ENCODE measurements around the gene IDI1.
"Not testable (repeated sequence)": the region's sequence is repeated elsewhere in the genome, so short reads cannot be mapped to it uniquely, and the experiment has no call there.

IDI1 gene

DNA sequence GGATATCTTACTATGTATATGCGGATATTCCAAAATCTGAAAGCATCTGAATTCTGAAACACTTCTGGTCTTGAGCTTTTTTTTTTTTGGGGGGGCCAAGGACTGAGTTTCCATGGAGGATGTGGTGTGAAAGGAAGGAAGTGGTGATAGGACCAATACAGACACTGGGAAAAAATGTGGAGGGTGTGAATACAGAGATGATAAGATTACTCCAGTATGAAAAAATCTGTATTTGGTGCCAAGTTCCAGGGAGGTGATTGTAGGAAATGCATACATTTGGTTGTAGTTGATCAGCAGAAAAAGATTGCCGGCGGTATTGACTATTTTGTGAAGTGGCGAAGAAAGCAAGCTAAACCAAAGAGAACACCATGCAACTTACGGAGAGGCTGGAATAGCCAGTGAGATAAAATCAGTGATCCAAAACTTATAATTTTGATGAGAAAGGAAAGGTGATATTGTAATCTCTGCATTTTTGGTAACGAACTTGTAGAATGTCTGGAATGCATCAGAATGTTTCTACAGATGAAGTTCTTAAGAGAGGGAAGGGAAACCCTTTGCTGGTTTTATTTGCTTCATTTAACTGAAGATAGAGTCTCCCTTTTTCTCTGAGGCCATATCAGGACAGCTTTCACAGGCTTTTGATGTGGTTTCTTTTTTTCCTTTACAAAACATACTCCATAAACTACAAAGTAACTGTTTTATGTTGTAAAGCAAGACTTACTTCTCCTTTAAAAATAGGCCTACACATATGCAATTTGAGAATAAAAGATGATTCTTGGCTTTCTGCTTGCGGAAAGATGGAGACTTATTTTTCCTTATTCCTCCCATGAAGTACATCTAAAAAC lies 13.2 kb upstream of the IDI1 start:
- no peak for DNase-seq

DNA sequence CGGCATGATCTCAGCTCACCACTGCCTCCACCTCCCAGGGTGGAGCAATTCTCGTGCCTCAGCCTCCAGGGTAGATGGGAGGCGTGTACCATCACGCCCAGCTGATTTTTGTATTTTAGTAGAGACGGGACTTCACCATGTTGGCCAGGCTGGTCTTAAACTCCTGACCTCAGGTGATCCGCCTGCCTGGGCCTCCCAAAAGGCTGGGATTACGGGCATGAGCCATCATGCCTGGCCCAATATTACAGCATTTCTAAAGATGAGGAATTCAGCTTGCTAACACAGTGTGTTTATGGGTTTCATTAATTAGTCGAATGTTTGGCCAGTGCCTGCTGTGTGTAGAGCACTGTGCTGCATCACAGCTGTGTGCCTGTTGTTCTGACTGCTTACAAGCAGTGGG lies 11.0 kb upstream of the IDI1 start:
- no peak for DNase-seq

DNA sequence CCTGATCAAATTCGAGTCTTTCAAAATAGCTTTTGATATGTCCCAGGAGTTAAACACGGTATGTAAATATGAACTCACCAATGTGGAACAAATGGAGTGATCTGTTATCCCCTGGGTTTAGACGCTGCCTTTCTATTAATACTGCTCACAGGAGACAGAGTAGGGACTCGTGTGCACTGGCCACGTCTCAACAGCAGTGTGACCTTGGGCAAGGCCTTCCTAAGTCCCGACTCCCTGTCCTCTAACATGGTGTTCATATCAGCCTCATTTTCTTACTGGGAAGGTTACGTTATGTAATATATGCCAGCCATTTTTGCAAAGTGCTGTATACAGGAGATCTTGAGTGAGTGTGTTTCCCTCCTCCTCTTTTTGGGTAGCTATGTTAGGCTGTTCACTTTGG lies 9.1 kb upstream of the IDI1 start:
- DNase-seq = no peak

DNA sequence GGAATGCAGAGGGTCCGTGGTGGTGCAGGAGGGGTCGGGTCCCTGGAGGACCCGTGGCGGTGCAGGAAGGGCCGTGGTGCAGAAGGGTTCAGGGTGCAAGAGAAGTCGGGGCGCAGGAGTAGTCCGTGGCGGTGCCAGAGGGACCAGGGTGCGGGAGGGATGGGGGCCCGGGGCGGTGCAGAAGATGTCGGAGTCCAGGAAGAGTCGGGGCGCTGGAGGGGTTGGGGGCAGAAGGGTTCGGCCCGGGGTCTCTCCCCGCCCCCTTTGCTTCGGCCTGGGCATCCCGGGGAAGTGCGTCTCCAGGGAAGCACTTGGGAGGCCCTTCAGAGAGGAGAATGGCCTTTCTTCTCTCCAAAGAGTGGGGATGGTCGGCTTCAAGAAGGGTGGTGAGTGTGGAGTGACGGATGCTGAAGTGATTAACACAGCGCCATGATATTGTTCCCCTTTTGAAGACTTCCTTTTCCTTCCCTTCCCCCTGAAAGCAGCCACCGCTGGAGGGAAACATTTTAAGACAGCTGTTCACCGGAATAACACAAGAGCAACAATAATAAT lies 8.3 kb upstream of the IDI1 start:
- DNase-seq = no peak

DNA sequence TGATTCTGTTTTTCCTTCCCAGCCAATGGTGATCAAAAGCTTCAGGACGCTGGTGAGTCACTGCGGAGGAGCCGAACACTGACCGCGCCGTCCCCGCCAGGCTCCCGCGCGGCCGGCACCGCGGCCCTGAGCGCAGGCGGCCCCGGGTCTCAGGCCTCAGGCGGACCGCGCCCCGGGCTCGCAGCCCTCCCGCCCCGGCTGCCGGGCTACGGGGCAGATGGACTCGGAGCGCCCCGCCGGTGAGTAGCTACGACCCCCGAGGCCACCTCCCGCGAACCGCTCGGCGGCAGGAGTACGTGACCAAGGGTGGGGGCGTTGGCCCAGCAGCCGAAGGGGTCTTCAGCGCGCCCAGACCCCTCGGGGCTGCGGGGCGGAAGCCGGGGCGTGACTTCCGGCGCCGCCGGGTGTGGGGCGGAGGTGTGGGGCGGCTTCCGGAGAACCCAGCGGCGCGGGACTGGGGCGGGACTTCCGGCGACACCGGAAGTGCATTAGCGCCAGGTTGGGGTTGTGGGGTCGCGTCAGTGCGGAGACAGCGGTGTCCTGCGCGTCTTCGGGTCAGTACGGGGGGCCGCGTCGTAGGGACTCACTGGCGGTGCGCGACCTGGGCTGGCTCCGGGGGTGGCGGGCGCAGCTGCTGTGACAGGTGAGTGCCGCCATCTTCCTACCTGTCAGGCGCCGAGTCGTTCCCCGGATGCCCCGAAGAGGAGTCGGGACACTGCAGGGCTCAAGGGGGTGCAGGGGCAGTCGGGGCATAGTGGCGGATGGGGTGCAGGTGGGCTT lies 7.6 kb upstream of the IDI1 start, which contains the start of gene WDR37:
WDR37 (plus strand) TSS at position 60 of the 780 bp plus-strand sequence. CDS start 15,771 bp downstream, outside the sequence.
- DNase-seq = peak; percentile 32

DNA sequence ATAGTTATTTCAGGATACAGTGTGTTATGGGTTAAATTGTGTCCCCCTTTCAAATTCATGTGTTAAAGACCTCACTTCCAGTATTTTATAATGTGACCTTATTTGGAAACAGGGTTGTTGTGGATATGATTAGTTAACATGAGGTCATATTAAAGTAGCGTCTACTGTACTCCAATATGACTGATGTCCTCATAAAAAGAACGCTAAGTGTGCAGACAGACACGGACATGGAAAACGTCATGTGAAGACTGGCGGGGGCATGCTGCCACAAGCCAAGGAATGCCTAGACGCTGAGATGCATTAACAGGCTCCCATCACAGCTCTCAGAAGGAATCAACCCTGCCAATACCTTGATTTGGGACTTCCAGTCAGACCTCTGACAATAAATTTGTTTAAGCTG lies 5.8 kb upstream of the IDI1 start:
- no peak for DNase-seq

DNA sequence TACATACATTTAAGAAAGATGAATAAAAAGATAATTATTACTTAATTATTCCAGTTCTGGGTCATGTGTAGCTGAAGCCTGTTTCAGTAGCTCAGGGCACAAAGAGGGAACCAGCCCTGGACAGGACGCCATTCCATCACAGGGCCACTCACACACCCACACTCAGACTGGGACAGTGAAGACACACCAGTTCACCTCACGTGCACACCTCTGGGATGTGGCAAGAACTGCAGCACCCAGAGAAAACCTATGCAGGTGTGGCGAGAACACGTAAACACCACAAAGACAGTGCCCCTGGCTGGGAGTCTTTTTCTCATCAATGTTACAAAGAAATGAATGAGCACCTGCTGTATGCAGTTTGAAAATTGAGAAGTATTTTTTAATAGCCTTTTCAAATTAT lies 1.6 kb upstream of the IDI1 start:
- no peak for DNase-seq

DNA sequence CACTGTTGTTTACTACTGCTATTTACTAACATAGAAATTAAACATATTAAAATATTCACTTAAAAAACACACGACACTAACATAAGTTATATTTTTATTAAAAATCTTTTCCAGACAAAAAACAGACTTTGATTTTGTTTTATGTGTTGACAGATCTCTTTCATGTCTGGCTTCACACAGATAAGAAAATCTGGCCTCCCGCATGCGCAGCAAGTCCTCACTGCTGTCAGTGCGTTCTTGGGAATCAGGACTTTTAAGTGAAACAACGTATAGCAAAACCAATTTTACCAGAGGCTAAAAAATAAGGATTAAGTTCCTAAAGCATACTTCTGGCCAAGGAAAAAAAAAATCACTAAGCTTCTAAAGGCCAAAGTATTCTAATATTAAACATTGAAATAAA lies 1.2 kb upstream of the IDI1 start:
- DNase-seq = no peak

DNA sequence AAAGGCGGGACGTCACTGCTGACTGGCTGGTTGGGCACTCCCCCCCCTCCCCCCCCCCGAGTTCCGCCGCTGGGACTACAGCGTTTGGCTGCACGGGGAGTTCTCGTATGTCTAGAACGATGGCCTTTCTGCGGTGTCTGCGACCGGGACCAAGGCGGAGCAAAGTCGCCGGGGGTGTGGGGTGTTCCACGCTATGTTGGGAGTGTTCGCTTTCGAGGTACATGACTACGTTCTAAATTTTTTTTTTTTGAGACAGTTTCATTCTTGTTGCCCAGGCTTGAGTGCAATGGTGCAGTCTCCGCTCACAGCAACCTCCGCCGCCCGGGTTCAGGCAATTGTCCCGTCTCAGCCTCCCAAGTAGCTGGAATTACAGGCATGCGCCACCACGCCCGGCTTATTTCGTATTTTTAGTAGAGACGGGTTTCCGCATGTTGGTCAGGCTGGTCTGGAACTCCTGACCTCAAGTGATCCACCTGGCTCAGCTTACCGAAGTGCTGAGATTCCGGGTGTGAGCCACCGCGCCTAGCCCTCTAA lies 573 bp upstream of the IDI1 start:
- DNase-seq = no peak

DNA sequence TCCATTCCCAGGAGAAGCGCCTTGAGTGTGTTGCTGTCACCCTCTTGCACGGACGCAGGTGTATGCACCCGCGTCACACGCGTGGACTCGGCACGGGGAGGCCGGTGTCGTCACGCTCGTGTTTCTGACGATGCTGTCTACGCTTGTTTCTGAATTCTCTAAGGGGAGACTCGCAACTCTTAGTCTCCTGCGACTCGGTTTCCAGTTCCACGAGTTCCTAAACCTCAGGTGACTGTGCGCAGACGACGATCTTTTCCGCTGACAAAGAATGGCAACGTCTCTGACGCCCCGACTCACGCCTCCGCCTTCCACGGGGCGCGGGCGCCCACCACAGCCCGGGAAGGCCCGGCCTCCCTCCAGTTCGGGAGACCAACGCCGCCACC lies 579 bp downstream of the IDI1 start:
- DNase-seq = no peak

DNA sequence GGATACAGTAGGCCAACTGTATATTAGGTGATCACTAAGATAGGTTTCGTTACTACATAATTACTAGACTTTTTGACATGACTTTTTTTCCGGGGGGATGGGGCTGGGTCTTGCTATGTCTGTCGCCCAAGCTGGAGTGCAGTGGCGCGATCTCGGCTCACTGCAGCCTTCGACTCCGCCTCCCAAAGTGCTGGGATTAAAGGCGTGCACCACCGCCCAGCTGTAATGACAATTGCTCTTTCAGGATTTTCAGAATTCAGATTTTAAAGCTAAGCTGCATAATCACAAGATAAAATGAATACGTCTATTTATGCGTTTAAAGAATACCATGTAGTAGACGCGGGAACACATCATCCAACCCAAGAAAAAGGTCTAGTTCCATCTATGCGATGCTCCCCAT lies 982 bp downstream of the IDI1 start:
- no peak for DNase-seq

DNA sequence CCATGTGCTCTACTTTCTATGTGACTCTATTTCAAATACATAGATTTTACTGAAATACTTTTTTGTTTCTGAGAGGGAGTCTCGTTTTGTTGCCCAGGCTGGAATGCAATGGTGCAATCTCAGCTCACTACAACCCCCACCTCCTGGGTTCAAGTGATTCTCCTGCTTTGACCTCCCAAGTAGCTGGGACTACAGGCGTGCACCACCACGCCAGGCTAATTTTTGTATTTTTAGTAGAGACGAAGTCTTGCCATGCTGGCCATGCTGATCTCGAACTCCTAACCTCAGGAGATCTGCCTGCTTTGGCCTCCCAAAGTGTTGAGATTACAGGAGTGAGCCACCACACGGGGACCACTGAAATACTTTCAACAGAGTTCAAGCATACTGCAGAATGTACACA lies 3.5 kb downstream of the IDI1 start:
- no peak for DNase-seq

DNA sequence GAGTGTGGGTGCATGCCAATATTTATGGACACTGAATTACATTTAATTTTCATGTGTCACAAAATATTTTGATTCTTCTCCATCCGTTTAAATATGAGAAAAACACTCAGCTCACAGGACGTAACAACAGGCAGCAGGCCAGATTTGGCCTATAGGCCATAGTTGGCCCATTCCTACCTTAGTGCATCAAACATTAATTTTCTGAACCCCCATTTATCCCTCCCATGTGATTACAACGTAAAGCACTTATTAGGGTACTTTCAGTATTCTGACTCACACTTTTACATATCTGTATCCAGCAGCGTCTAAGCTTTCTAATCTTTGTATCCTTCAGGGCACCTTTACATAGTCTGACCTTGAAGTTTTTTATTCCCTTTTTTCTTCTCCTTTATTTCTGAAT lies 4.0 kb downstream of the IDI1 start:
- DNase-seq = no peak

DNA sequence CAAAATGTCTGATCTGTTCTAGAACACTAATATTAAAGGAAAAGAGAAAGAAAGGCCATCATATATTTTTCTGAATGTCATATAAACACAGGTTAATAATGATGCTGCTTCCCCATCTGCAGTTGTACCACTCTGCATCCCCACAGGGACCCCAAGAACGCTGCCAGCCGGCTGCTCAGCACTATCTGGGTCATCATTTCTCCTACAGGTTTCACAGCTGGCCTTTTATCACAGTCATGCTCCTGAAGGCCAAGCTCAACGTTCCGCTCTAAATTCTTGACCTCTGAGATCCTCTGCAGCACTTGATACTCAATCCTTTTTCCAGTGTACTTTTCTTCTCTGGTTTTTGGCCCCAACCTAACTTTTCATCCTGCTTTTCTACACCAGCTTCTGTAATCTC lies 4.8 kb downstream of the IDI1 start:
- DNase-seq = no peak

DNA sequence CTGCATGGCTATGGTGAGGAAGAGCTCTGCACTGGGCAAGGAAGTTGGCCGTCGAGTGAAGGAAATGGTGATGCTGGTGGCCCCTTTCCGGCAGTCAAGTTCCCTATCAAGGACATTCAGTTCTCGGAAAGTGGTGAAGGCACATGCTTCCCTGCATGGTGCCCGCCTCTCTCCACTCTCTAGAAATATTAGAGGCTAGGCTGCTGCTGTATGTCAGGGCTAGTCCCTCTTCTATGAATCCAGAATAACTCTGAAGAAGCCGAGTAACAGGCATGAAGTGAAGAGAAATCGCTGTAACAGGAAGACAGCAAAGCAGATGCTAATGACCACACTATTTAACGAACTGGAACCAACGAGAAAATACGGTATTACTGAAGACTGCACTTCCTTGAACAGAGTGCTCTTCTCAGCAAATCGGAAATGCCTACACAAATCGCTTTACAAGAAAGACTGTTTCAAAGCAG lies 5.4 kb downstream of the IDI1 start:
- no peak for DNase-seq

DNA sequence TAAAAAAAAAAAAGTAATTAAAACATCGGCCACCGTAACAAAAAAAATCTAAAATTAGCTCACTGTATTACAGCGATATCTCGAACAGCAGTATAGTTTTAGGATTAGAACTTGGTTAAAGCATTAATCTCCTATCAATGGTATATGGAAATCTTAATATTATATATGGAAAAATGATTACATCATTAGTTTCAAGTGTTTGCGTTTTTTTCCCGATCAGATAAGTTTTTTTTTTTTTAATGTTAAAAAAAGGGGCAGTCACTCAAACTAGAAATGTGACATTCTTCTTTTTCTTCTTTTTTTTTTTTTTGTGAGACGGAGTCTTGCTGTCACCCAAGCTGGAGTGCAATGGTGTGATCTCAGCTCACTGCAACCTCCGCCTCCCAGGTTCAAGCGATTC lies 7.4 kb downstream of the IDI1 start:
- no peak for DNase-seq

DNA sequence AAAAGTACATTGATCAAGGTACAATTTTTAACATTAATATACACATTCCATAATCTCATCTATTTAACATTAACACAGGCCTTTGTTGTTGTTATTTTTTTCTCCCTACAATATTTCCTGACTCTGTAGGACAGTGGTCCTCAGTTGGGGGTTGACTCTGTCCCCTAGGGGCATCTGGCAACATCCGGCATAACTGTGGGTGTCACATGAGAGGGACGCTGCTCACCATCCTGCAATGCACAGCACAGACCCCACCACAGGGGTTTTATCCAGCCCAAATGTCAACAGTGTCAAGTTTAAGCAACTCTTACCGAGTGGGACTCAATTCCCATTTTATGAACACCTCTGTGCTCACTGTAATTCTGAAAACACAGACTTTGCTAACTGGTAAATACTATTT lies 8.8 kb downstream of the IDI1 start:
- no peak for DNase-seq

DNA sequence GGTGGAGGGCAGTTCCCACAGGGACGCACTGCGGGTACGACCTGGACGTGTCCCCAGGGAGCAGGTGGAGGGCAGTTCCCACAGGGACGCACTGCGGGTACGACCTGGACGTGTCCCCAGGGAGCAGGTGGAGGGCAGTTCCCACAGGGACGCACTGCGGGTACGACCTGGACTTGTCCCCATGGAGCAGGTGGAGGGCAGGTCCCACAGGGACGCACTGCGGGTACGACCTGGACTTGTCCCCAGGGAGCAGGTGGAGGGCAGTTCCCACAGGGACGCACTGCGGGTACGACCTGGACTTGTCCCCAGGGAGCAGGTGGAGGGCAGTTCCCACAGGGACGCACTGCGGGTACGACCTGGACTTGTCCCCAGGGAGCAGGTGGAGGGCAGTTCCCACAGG lies 10.2 kb downstream of the IDI1 start:
- DNase-seq = not testable (repeated sequence)

DNA sequence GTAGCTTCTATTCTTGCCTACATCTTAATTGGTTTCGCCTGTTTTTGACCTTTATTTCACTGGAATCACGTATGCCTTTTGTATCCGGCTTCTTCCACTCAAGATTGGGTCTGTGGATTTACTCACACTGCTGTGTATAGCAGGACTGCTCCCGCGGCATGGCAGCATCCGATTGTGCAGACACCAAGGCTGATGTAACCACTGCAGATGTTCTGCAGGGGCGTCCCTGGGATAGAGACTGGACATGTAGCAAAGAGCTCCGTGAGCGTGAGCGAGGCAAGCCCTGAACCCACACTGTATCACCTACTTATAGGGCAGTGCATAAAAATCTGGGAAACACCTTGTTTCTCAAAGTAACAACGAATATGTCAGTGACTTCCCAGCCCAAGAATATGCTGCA lies 11.8 kb downstream of the IDI1 start:
- no peak for DNase-seq

DNA sequence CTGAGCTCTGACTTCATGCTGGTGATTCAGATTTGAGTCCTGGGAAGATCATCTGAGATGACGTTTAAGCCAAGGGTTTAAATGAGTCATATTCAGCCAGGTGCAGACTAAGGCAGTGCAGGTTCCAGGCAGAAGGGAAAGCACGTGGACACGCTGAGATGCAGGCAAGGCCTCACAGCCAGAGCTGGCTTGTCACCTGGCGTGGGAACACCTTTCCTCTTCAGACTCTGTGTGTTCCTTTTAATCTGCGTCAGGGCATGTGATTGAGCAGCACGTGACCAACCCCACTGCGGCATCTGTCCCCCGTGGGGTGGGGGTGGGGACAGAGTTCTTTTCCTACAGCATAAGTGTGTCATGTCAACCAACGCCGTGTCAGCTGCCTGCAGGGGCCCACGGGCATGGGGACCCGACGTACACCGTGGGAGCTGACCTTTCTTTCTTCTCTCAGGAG lies 12.6 kb downstream of the IDI1 start:
- DNase-seq = no peak

DNA sequence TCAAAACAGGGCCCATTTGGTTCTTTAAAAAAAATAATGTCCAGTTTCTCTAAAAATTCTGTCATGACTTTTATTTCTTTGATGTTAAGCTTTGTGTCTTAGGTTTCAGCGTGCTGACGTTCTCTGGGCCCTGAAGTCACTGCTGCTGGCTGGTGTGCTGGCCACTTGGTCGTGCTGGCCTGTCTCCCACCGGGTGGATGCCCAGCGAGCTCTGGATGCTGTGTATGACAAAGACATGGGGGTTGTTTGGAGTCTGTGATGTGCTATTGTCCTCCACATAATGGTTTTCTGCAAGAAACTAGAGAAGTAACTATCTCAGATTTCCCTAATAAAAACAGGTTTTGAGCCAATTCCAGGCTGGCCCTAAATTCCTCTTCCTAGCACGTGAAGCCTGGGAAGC lies 13.7 kb downstream of the IDI1 start:
- DNase-seq = no peak

DNA sequence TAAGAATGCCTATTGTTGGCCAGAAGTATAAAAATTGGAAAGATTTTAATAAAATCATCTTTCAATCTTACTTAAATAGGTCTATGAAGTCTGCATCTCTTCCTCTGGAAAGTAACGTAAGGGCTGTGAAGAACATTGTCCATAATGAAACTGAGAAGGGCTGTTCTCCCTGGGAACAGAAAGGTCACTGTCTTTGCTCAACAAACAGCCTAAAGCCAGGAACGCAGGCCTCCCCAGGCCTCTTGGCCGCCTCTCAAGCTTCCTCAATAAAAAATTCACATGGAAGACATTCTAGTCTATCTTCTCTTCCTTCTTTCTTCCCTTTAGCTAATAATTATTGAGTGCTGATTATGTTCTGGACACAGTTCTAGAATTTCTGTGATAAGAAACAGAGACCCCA lies 14.2 kb downstream of the IDI1 start:
- DNase-seq = no peak

DNA sequence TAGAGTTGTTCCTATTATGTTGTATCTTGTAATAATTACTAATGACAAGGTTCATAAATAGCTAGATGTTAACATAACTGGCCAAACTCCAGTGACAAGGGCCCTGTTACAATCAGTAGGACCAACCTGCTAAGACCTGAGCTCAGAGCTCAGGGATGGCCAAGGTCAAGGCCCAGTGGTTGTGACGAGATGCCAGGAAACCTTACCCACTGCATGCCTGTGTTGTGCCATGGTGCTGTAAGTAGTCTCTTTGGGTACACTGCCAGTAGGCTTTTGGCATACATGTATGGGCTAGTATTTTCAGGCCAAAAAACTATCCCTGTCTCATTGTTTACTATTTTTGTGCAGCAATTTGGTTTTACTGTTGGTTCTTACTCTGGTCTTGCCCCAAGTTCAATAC lies 15.3 kb downstream of the IDI1 start:
- no peak for DNase-seq

DNA sequence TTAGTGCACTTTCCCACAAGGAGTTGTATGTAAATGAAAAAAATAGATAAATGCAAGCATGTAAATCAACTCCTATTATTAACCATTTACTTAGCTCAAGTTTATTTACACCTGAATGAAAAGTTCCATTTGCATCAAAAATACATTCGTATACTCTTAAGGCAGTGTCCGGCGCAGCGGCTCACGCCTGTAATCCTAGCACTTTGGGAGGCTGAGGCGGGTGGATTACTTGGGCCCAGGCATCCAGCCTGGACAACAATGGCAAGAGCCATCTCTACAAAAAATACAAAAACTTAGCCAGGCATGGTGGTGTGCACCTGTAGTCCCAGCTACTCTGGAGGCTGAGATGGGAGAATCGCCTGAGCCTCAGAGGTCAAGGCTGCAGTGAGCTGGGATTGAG lies 19.1 kb downstream of the IDI1 start:
- no peak for DNase-seq
